Skin of body (tissue), 2 donors: ENCODE data around the gene BLOC1S3. TPM values are rescaled to one million over a fixed set of nuclear protein-coding genes. Genes with fewer than 3 reads are reported as not detected.

Source experiments
- DNase-seq: peaks from one replicate; lab custom pipeline; 2025; lab: John Stamatoyannopoulos, UW
- total RNA-seq: library from RNA; depleted of rRNA; stranded (reverse); fragments of >200 nt; gene quantifications from one replicate; pipeline ENCODE4 v1.2.3, GENCODE V29; 2014

The BLOC1S3 gene
- total RNA-seq, 1 donor from 2014 or later = 3.1 TPM

GRCh38 chr19:45160870-45161737, 17.5 kb upstream of the BLOC1S3 start, which contains the start of gene NKPD1:
Gene NKPD1, minus strand, starts transcription at chr19:45160982. Its CDS starts 832 bp downstream, at chr19:45160150.
- DNase-seq = no peak

- no peak for DNase-seq
Measured at GRCh38 chr19:45161738-45162607, 16.6 kb upstream of the BLOC1S3 start.

DNA sequence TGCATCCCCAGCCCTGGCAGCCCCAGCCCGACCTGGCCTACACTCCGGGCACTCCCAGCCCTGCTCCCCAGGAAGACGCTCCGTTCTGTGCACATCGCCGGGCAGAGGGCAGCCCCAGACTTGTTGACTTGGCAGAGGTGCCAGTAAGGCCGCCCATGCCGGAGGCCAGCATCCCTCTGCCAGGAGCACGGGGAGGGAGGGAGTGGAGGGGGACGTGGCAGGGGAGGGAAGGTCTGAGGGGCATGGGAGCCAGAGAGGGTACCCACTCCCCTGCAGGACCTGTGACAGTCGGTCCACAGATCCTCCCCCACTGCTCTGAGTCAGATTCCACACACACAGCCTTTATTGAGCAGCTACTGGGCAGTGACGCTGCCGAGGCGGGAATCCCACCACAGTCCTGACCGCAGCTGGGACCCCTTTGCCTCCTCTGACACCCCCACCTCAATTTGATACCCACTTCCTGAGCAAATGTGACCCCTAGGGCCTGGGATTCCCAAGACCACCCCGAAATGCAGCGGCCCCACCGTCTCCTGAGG, 15.9 kb upstream of the BLOC1S3 start:
- DNase-seq = no peak

- no peak for DNase-seq
Measured at GRCh38 chr19:45163156-45163555, 15.4 kb upstream of the BLOC1S3 start.

DNA sequence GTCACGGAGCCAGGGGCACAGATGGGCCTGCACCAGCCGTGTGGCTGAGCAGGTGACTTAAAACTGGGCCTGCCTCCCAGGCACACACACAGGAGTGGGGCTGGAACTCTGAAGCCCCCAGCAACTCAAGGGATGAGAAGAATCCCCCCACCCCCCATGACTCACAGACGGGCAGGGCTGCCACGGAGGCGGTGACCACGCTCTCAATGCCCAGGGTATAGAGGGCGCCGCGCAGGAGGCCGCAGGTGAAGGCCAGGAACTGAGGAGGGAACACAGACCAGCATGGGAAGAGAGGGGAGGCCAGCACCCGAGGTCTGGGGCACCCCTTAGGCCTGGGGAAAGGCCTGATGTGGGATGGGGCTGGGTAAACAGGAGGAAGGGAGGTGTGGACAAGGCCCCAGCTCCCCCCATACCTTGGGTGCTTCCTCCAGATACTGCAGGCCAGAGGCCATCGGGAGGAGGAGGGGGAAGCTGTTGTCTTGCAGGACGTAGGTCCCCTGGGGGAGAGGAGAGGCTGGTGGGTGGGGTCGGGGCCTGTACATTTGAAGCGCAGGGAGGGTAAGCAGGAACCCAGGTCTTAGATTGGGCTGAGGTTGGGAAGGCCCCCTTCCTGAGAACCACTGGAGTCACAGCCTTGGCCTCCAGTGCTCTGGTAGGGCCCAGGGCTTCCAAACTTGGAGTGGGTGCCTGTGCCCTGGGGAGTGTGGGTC, 14.7 kb upstream of the BLOC1S3 start:
- DNase-seq = no peak

DNA sequence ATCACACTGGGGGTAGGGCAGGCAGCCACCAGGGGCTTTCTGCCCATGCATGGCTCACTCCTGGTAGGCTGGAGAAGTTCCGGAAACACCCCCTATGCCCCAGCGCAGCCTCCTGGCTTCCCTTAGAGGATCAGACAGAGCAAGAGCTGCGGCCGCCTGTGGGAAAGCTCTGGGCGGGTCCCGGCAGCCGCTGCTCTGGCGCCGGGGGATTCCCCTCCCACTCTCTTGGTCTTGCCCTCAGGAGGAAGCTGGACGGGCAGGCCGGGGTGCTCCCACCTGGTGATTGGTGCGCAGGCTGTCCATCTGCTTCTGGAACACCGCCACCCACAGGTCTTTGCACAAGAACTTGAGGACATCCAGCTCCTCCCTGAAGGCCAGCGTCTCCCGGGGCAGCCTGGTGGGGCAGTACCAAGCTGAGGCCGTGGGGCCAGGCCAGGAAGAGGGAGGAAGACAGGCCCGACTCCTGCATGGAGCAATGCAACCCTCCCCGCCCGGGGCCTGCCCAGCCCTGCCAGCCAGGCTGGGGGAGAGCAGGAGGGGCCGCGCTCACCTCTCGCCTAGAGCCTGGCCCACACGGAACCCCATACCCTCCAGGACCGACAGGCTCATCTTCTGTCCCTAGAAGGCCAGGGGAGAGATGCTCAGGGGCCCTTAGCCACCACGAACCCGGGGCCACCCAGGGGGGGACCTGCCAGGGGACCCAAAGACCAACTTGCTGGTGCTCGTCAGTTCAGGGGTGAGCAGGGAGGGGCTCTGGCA, 13.8 kb upstream of the BLOC1S3 start:
- DNase-seq = no peak

DNA sequence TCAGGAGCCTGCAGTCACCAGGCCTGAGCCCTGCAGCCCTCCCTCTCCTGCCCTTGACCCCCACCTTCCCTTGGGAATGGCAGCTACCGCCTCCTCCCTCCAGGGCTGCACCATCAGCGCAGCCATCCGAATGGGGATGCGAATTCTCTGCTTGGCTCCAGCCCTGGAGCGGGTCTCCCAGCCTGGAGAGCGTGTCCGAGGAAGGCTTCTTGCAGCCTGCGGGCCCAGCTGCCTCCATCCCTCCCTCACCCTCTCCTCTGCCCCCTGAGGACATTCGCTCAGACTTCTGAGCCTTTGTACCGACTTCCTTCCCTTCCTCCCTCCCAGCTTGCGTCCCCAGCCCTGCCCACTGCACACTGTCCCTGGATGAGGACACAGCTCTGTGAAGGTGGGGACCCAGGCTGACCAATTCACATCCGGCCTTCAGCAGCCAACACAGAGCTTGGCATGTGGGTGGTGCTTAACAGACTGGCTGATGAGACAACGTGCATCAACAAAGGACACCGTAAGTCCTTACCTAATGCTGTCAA, 11.8 kb upstream of the BLOC1S3 start:
- DNase-seq = no peak

GRCh38 chr19:45168767-45169351, 9.7 kb upstream of the BLOC1S3 start:
- no peak for DNase-seq

GRCh38 chr19:45169602-45170001, 9.0 kb upstream of the BLOC1S3 start:
- no peak for DNase-seq

GRCh38 chr19:45170146-45171106, 8.2 kb upstream of the BLOC1S3 start:
- DNase-seq = no peak

DNA sequence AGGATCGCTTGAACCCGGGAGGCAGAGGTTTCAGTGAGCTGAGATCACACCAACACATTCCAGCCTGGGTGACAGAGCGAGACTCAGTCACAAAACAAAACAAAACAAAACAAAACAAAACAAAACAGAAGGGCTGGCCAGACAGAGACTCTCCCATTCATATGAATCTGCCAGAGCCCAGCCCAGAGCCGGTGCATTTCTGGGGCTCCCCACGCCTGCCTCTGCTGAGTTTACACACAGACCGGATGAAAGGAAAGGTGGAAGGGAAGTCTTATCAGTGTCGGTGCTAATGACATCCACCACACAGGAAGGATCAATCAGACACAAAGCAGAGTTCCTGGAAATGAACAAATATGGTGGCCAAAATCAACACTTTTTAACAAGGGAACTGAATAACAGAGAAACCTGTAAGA, 7.4 kb upstream of the BLOC1S3 start:
- DNase-seq = no peak

DNA sequence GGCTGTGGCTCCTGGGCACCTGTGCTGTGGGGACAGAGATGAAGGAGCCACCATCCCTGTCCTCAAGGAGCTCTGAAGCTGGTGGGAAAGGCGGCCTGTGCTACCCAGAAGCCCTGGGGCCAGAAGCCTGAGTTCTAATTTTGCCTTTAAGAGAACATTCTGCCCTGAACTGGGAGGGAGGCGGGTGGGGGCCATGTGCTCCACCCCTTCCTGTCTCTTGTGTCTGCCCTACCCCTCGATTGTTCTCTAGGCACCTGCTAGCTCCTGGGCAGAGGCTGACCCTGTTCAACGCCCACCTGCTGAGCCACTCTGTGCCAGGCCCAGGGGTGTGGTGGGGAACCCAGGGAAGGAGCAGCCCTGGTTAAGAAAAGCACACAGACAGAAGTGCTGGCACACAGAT, 6.4 kb upstream of the BLOC1S3 start:
- no peak for DNase-seq

DNA sequence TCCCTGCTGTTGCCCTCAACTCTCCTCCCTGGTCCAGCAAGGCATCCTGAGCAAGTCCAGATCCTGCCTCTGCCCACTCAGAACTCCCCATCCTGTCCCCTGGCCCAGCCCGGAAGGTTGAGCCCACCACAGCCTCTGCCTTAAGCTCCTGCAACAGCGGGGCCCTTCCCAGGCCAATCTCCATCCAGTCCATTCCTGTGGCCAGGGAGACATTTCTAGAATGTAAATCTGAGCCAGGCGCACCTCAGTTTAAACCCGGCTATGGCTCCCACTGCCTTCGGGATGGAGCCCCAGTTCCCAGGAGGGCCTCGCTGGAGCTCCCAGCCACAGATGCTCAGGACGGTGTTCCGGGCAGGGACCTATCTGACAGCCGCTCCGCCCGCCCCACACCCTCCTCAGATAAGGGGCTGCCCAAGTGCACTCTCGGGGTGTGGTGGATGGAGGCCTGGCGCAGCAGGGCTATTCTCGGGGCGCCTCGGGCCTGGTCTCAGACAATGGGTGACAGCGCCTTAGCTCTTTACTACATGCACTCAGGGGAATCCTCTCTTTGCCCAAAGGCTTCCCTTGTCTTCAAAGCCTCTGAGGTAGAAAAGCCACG, 5.9 kb upstream of the BLOC1S3 start:
- no peak for DNase-seq

- no peak for DNase-seq
Measured at GRCh38 chr19:45173816-45174215, 4.8 kb upstream of the BLOC1S3 start.

- no peak for DNase-seq
Measured at GRCh38 chr19:45175515-45176345, 2.9 kb upstream of the BLOC1S3 start.

DNA sequence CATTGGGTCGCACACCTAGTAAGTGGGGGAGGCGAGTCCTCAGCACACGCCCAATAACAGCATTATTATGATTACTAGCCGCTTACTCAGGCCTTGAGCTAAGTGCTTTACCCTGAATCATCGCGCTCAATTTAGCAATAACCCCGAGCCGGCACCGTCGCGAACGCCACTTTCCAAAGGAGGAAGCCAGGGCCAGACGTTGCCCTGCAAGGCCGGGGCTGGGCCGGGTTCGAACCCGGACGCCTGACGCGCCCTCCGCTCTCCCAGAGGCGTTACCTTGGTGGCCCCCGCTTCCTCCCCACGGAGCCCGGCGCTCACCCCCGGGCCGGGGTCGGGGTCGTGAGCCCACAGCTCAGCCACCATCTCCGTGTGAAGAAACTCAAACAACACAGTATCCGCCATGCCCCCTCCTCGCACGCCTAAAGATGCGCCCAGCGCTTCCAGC, 745 bp upstream of the BLOC1S3 start, which contains the start of gene TRAPPC6A:
Gene TRAPPC6A, minus strand, starts transcription at position 421 of the 445 bp plus-strand sequence. Its CDS starts 19 bp downstream, at position 402.
- no peak for DNase-seq
